ENCODE measurements around the gene SLC22A7.

- TF ChIP-seq, protein P1, sequence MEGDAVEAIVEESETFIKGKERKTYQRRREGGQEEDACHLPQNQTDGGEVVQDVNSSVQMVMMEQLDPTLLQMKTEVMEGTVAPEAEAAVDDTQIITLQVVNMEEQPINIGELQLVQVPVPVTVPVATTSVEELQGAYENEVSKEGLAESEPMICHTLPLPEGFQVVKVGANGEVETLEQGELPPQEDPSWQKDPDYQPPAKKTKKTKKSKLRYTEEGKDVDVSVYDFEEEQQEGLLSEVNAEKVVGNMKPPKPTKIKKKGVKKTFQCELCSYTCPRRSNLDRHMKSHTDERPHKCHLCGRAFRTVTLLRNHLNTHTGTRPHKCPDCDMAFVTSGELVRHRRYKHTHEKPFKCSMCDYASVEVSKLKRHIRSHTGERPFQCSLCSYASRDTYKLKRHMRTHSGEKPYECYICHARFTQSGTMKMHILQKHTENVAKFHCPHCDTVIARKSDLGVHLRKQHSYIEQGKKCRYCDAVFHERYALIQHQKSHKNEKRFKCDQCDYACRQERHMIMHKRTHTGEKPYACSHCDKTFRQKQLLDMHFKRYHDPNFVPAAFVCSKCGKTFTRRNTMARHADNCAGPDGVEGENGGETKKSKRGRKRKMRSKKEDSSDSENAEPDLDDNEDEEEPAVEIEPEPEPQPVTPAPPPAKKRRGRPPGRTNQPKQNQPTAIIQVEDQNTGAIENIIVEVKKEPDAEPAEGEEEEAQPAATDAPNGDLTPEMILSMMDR (IDR thresholded peaks at IDR 0.05), result no peak
- TF ChIP-seq EP300 (IDR thresholded peaks at IDR 0.05), result no peak
These were observed 19.5 kb upstream of the SLC22A7 start for GRCh38 chr6:43278524-43279078.
